GM21360 (cell line): ENCODE measurements around the gene AACS.
"Not testable (repeated sequence)": the region's sequence is repeated elsewhere in the genome, so short reads cannot be mapped to it uniquely, and the experiment has no call there.

Source experiments
- ATAC-seq: cut with Tn5 transposase; IDR thresholded peaks from one replicate; pipeline ENCODE4 v1.9.1; 2021; ENCODE audit warnings: mild to moderate bottlenecking, moderate library complexity; ENCODE audit not compliant: unreplicated experiment

Gene AACS

DNA sequence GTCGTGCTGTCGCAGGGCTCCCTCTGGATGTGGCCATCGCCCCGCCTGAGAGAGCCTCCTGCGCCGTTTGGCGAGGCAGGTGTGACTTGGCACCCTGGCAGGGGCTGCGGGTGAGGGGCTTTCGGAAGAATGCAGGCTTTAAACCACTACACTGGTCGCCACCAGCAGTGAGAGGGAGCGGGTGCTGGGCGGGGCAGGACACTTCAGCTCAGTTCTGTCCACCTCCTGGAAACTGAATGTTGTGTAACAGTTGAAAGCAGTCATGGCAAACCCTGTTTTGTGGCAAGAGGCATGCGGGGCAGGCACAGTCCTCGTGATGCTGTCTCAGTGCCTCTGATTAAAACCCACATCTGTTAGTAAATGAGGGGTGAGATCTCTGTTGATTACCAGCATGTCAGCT, 55.9 kb downstream of the AACS start:
- ATAC-seq: no peak

- no peak for ATAC-seq
These were observed 57.4 kb downstream of the AACS start for GRCh38 chr12:125122668-125123067.

GRCh38 chr12:125124320-125124966, 59.2 kb downstream of the AACS start:
- no peak for ATAC-seq

GRCh38 chr12:125125271-125125670, 60.0 kb downstream of the AACS start:
- ATAC-seq: no peak

- ATAC-seq: no peak
These were observed 63.4 kb downstream of the AACS start for GRCh38 chr12:125128439-125129178.

DNA sequence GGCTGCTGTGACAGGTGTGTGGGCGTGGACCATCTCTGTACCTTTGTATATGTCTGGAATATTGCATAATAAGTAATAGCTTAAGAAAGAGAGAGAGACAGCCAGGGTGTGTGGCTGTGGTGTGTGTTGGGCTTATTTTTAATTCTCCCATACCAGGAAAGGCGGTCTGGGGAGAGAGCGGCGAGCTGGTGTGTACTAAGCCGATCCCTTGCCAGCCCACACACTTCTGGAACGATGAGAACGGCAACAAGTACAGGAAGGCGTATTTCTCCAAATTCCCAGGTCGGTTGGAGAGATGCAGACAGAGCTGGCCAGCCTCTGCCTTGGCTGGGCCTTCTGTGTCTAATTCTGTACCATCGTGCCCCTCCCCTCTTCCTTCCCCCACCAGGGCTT, 63.9 kb downstream of the AACS start:
- no peak for ATAC-seq

GRCh38 chr12:125129591-125130255, 64.5 kb downstream of the AACS start:
- ATAC-seq: no peak

- no peak for ATAC-seq
These were observed 66.7 kb downstream of the AACS start for GRCh38 chr12:125131958-125132357.

DNA sequence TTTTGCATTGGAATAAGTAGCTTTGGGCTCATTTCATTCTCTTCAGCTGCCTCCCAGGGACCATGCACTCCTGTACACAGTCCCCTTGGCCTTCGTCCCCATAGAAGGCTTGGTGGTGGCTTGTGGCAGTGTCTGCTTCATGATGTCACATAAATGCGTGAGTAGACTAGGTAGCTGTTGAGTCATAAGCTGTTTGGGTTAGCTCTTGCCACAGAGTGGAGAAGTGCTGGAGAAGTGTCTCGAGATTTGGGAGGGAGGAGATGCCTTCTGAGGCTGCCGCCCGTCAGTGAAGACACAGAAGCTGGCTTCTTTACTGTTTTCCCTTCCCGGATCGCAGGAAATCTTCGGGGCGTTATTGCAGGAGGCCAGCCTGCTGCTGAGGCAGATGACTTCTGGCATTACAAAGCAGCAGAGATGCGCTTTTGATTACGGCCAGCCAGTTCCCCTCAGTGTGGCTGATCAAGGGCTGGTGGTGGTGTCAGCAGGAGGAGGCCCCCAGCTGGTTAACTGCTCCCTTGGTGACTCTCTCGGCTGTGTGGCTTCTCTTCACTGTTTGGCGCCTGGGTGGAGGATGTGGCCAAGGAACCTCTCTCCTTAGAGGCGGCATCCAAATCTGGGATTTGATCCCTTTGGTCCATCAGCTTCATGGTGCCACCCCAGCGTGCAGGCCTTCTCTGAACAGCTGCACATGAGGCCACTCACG, 67.6 kb downstream of the AACS start:
- no peak for ATAC-seq

GRCh38 chr12:125133616-125134015, 68.4 kb downstream of the AACS start:
- no peak for ATAC-seq

GRCh38 chr12:125134576-125134975, 69.3 kb downstream of the AACS start:
- ATAC-seq: no peak

DNA sequence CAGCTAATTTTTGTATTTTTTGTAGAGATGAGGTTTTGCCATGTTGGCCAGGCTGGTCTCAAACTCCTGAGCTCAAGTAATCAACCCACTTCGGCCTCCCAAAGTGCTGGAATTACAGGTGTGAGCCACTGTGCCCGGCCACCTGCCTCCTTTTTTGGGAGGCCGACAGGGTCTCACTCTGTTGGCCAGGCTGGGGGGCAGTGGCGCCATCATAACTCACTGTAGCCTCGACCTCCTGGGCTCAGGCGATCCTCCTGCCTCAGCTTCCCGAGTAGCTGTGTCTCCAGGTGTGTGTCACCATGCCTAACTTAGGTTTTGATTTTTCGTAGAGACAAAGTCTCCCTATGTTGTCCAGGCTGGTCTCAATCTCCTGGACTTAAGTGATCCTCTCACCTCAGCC, 70.7 kb downstream of the AACS start:
- no peak for ATAC-seq

DNA sequence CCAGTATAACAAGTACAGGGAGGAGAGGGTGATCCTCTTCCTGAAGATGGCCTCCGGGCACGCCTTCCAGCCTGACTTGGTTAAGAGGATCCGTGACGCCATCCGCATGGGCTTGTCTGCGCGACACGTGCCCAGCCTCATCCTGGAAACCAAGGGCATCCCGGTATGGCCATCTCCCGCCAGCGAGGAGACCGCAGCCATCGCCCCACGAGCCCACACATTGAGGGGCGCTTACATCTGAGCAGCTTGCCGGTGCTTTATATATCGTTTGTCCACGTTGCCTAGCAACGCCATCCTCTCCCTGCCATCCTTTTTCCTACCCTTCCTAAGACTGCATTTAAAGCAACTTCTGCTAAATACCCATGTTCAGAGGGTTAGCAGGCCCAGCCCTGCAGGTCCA, 71.5 kb downstream of the AACS start:
- no peak for ATAC-seq

DNA sequence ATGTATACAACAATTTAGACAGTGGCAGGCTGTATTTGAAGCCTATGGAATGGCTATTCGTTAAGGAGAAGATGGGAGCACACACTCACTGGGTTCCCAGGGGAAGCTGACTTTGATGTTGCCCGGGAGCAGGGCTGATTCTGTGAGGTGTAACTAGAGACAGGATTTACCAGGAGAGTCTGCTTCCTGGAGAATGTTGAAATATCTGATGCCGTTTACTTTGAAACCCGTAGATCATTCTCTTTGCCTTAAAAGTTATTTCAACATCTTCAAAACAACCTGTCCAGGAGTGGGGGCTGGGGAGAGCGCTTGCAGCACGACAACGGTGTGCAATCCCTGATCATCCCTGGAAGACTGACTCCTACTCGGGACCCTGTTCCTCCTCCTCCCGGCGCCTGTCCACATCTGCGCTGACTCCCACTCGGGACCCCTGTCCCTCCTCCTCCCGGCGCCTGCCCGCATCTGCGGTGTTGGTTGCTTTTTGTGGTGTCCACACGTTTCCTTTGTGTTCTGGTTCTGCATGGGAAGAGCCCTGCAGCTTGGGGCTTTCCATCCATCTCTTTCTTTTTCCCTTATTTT, 72.6 kb downstream of the AACS start:
- no peak for ATAC-seq

GRCh38 chr12:125140279-125141209, 75.3 kb downstream of the AACS start:
- ATAC-seq: no peak

- not testable (repeated sequence) for ATAC-seq
These were observed 76.0 kb downstream of the AACS start for GRCh38 chr12:125141210-125141573.

GRCh38 chr12:125142601-125143000, 77.4 kb downstream of the AACS start:
- ATAC-seq: no peak

DNA sequence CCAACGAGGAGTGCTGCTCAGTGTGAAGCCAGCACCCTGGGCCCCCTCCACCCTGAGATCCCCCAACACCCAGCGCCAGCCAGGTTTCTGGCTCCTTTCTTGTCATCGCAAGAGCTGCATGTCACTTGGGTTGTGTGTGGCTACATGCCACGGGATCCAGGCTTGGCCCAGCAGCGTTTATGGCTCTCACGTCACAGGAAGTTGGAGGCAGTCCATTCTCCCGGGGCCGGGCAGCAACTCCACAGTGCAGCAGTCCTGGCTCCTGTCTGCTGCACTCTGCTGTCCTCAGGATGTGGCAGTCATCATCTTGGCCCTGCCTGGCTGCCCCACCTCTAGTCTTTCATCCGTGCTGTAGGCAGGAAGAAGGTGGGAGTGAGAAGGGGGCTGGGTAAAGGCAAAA, 78.3 kb downstream of the AACS start:
- no peak for ATAC-seq

- no peak for ATAC-seq
These were observed 80.0 kb downstream of the AACS start for GRCh38 chr12:125145196-125145595.

DNA sequence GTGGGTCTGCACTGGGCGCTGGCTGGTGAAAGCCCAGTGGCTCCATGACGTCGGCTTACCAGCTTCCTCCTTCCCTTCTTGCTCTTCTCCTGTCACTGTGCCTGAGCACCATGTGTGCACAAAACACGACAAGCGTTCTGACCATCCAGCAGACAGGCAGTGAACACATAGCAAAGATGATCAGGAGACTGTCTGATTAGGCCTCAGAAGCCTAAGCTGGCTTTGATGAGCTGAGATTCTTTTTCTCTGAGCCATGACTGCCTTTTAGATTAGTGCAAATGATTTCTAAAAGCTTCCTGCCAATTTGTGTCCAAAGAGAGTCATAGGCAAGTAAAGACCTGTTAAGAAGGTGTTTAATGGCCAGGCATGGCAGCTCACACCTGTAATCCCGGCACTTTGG, 83.1 kb downstream of the AACS start:
- ATAC-seq: no peak
